ENCODE measurements around the gene ACP2. TPM values are rescaled to one million over a fixed set of nuclear protein-coding genes. Genes with fewer than 3 reads are reported as not detected.

ACP2 gene
- polyA plus RNA-seq, 4 donors: 50.8 to 61.4 (median 56.5) TPM

DNA sequence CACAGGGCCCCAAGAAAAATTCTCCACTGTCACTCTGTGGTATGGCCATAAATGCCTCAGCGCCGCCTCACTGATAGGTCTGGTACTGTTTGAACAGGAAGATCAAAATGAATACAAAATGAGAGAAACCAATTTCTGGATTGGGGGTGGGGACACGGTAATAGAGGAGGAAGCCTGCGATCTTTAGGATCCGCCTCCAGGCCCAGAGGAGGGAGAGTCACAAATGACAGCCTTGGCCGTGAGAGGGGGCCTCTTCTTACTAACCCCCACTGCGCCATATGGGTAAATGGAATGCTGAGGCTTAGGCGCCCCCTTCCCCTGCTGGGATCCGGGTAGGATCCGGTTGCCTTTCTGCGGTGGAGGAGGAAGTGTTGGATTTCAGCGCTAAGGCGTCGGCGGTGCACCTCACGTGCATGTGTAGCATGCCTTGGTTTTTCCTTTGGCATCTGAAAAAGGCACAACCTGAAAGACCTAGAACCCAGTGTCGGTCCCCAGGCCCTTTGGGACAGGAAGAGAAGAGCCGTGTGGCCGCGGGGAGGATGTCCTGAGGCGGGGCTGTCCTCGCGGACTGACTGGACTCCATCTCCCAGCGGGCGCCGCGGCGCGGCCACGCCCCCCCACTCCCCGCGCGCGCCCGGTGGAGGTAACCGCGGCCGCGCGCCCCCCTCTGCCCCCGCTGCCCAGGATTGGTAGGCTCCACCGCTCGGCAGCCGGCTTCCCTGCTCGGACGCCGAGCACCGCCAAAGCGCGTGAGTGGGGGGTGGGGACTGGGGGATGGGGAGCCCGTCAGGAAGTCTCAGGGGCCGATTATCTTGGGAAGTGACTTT lies 20.6 kb upstream of the ACP2 start:
- DNase-seq (ENCODE audit: low read depth in 4 of 4, low spot score in 3 of 4): peak; percentile 71 to 80 (median 76)

DNA sequence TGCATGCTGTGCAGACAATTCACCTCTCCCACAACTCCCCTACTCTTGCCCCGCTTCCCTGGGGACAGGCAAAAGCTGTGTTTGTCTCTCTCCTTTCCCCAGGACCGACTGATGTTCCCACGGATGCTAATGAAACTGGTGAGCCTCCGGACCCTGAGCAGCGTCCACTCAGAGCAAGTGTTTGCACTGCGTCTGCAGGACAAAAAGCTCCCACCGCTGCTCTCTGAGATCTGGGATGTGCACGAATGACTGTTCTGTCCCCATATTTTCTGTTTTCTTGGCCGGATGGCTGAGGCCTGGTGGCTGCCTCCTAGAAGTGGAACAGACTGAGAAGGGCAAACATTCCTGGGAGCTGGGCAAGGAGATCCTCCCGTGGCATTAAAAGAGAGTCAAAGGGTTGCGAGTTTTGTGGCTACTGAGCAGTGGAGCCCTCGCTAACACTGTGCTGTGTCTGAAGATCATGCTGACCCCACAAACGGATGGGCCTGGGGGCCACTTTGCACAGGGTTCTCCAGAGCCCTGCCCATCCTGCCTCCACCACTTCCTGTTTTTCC lies 19.9 kb upstream of the ACP2 start:
- DNase-seq (ENCODE audit: low read depth in 4 of 4, low spot score in 3 of 4): no peak

DNA sequence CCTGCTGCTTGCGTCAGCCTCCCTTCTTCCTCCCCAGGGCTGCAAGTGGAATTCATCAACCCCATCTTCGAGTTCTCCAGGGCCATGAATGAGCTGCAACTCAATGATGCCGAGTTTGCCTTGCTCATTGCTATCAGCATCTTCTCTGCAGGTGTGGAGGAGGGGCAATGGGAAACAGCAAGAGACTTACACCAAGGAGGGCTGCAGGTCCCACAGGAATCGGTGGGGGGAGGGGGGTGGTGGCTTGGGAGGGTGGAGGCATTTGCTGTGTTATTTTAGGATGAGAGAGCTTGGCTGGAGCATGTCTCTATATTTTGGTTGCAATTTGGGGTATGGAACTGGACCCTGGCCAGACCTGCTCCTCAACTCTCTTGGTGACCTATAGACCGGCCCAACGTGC lies 19.3 kb upstream of the ACP2 start:
- no peak for DNase-seq (ENCODE audit: low read depth in 4 of 4, low spot score in 3 of 4)

DNA sequence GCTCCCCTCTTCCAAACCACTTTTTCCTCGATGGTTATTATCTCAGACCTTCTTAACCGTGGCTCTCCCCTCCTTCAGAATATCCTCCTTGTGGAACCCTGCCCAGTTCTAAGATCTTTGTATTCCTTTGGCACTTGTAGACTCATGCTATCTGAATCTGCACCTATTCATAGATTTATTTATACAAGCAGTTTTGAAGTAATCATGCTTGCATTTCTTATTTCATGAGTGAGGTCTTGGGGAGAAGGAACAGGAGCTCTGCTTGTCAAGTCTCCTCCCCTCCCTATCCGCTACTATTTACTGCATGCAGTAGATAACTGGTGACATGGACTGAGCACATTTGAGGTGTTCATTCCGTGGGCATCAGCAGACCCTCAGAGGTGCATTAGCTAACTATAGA lies 15.9 kb upstream of the ACP2 start:
- no peak for DNase-seq (ENCODE audit: low read depth in 4 of 4, low spot score in 3 of 4)

DNA sequence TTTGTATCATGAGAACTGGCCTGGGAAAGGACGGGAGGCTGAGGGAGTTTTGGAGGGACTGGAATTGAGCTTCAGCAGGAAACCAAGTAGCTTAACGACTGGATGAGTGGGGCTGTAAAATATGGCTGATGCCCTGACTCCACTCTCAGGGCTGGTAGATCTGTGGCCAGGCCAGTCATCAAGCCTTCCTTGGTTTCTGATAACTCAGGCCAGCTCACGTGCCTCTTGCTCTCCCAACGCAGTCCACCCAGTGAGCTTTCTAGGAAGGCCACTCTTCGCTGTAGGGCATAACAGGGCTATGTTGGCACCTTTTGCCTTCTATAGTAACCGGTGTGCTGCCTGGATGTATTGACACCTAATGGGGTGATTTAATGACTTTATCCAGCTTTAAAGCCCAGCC lies 15.5 kb upstream of the ACP2 start:
- DNase-seq (ENCODE audit: low read depth in 4 of 4, low spot score in 3 of 4): no peak

DNA sequence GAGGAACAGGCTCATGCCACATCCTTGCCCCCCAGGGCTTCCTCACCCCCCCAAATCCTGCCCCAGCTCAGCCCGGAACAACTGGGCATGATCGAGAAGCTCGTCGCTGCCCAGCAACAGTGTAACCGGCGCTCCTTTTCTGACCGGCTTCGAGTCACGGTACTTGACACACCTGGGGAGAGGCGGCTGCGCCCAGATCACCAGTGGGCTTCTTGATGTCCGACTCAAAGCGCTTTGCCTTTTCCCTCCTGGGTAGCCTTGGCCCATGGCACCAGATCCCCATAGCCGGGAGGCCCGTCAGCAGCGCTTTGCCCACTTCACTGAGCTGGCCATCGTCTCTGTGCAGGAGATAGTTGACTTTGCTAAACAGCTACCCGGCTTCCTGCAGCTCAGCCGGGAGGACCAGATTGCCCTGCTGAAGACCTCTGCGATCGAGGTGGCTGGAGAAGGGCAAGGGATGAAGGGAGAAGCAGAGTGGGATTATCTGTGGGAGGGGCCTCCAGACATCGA lies 12.7 kb upstream of the ACP2 start:
- DNase-seq (ENCODE audit: low read depth in 4 of 4, low spot score in 3 of 4): no peak

DNA sequence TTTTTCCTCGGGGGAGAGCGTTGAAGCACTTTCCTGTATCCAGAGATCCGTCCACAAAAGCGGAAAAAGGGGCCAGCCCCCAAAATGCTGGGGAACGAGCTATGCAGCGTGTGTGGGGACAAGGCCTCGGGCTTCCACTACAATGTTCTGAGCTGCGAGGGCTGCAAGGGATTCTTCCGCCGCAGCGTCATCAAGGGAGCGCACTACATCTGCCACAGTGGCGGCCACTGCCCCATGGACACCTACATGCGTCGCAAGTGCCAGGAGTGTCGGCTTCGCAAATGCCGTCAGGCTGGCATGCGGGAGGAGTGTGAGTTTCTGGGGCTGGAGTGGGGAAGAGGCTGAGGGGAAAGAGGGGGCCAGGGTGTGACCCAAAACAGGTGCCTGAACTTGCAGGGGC lies 11.8 kb upstream of the ACP2 start:
- no peak for DNase-seq (ENCODE audit: low read depth in 4 of 4, low spot score in 3 of 4)

DNA sequence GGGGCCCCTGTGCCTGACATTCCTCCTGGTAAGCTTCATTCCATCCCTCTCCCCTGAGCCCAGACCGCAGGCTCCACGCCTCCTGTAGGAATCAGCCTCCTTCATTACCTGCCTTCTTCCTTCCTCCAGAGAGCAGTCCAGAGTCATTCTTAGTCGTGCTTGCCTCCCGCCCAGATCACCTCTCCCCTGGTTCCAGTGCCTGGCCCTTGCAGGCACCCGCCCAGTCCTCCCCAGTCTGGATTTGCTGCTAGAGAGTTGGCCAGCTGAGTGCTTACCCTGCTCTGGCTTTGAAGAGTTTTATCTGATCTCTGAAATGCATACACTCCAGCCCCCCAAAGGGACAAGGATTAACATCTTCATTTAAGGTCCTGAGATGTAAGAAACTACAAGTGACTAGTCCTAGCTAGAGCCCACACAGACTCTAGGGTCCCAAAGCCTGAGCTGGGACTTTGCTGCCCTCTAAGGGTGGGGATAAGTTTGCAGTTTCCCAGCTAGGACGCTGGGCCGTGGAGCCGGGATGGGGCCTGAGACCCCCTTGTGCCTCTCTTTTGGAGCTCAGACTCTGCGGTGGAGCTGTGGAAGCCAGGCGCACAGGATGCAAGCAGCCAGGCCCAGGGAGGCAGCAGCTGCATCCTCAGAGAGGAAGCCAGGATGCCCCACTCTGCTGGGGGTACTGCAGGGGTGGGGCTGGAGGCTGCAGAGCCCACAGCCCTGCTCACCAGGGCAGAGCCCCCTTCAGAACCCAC lies 10.8 kb upstream of the ACP2 start:
- no peak for DNase-seq (ENCODE audit: low read depth in 4 of 4, low spot score in 3 of 4)

DNA sequence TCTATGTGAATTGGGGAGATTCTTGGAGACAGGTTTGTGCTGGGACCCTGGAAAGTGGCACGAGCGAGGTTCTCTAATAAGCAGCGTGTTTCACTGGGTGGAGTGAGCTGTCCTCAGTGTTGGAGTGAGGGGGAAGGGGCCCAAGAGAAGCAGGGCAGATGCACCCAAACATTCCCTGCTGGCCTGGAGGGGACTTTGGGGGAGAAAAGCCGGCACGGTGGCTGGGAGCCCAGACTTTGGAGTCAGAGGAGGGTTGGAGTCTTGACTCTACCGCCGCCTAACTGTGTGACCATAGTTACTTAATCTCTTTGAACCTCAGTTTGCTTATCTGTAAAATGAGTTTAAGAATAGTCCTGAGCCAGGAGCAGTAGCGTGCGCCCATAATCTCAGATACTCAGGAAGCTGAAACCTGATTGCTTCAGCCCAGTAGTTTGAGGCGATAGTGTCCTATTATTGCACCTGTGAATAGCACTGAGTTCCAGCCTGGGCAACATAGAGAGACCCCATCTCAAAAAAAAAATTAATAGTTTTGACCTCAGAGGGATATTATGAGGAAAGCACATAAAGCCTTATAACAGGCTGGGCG lies 9.8 kb upstream of the ACP2 start:
- DNase-seq (ENCODE audit: low read depth in 4 of 4, low spot score in 3 of 4): no peak

DNA sequence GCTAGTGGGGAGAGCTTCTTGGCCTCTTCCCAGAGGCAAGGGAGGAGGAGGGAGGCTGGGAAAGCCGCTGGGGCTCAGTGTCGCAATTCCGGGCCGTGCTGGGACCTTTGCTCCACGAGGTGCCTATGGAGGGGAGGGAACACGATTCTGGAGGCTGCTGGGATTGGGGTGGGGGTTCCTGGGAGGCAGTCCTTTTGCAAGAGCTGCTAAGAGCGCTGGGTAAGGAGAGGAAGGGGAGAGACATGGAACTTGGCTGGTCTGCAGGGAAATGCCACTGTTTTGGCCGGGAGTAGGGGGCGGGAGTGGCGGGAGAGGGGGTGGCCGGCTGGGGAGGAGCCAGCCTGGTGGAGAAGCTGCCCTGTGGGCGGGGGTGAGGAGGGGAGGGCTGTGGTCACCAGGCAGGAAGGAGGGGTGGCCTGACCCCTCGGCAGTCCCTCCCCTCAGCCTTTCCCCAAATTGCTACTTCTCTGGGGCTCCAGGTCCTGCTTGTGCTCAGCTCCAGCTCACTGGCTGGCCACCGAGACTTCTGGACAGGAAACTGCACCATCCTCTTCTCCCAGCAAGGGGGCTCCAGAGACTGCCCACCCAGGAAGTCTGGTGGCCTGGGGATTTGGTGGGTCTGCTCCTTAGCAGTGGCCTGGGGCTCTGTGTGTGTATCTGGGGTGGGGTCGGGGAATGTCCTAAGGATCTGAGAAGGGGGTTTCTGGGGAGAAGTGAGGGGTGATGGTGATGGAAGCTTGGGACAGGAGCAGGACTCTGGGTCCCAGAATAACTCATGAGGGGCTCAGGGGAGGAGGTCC lies 9.1 kb upstream of the ACP2 start, which contains the start of gene NR1H3:
TSS of gene NR1H3 (plus strand) at position 480 of the 800 bp plus-strand sequence. CDS start 1,221 bp downstream, outside the sequence.
- DNase-seq (ENCODE audit: low read depth in 4 of 4, low spot score in 3 of 4): peak in 2 of 4 donors; percentile 46 to 50

DNA sequence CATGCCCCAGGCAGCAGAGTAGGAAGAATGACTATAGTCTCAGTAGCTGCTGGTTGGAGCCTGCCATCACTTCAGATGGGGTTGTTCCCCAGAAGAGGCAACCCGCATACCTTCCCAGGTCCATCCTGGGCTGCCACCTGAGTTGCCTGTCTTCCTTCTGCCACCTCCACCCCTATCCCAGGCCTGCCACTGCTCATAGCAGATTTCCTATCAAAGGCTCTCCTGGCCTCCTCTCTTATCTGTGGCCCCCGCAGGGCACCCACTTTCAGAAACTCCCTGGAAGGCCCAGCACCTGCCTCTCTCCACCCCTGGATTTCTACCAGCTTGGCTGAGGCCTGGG lies 8.5 kb upstream of the ACP2 start:
- no peak for DNase-seq (ENCODE audit: low read depth in 4 of 4, low spot score in 3 of 4)

DNA sequence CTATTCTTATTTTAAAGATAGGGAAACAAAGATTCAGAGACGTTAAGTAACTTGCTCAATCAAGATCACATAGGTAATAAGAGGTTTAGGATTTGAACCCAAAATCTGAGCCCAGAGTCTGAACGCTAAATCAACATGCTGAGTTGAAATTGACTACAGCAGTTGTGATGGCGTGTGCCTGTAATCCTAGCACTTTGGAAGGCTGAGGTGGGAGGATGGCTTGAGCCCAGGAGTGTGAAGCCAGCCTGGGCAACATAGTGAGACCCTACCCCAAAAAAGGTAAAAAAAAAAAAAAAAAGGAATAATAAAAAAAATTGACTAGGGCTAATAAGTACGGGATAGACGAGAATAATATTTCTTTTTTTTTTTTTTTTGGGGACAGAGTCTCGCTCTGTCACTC lies 7.8 kb upstream of the ACP2 start:
- no peak for DNase-seq (ENCODE audit: low read depth in 4 of 4, low spot score in 3 of 4)

DNA sequence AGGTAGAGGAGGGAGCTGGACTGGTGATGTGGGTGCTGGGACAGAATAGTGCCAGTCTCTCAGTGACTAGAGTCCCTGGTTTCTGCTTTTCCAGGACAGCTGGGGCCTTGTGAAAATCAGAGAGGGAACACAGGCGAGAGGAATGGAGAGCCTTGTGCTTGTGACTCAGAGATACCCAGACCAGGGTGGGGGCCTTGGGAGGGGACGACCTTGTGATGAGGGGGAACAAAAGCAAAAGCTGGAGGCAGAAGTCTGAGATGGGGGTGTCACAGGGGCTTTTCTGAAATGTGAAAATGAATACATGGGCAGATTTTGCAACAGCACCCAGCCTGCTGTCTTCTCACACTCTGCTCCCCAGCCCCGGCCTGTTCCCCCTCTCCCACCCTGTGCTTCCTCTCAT lies 5.8 kb upstream of the ACP2 start:
- DNase-seq (ENCODE audit: low read depth in 4 of 4, low spot score in 3 of 4): no peak

DNA sequence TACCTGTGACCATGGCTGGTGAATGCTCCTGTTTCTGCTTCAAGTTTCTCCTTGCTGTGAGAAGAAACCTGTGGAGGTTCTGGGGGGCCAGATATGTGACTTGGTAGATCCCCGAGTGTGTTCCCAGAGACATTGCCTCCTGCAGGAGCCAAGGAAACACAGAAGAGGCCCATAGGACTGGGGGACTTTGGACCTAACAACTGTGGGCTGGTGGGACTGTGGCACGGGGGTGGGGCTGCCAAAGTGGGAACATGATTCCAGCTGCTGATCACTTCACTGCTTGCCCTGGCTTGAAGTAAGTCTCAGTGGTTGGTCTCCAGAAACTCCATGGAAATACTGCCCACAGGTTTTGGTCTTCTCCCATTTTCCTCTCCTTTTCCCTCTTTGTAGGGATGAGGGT lies 5.0 kb upstream of the ACP2 start:
- DNase-seq (ENCODE audit: low read depth in 4 of 4, low spot score in 3 of 4): no peak

DNA sequence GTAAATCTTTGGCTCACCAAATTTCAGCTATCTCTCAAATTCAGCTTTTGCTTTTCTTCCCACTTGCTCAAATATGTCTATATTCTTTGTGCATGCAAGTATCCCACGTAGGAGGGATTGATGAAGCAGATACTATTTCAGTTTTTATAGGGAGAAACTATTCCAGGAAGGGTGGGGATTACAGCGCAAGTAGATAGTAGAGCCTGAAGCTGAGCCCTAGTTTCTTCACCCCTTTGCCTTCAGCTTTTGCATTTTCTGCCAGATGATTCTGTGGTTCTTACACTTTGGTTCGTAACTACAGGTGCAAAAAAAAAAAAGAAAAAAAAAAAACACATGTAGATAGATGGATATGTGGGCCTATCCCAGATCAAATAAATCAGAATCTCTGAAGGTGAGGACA lies 3.1 kb upstream of the ACP2 start:
- DNase-seq (ENCODE audit: low read depth in 4 of 4, low spot score in 3 of 4): no peak

DNA sequence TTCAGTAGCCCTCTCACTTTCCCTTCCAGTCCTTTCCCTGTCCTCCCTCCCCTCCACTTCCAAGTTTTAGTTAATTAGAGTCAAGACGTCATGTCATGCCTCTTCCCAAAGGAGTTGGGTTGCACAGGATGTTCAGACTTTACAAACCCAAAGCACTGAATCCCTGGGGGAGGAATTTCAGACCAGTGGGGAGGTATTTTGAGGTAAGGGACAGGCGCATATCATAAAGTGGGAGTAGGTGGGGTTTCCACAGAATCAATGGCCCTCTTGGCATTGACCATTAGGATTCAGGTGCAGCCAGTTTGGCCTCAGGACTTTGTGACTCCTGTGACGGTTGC lies 733 bp upstream of the ACP2 start:
- no peak for DNase-seq (ENCODE audit: low read depth in 4 of 4, low spot score in 3 of 4)

DNA sequence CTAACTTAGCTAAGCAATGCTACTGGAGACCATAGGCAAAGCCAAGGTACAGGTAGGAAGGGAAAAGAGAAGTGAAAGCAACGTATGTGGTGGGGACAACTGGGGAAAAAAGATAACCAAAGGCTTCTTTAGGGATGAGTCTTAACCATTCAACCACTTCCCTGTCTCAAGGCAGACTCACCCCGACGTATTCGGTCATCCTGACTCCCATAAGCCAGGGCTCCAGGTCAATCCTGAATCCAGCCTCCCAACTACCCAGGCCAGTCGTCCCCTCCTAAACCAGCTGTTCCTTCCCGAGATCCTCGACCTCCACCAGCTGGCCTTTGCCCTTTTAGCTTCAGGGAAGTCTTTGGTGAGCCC lies 330 bp downstream of the ACP2 start:
- no peak for DNase-seq (ENCODE audit: low read depth in 4 of 4, low spot score in 3 of 4)

DNA sequence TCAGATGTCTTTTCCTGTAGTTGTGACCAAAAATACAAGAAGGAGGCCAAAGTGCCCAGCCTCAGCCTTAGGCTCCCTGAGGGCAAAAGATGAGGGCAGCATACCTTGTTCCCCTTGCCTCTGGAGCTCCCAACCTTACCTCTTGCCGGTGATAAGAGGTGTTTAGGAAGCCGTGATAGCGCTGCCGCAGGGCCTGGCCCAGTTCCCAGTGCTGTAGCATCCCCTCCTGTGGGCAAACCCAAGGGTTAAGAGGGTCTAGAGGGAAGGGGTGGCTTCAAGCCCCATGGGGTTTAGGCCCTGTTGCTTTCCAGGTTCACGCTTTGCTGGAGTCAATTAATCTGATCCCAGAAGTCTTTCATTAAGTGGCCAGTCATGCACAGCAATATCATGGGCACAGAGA lies 1.1 kb downstream of the ACP2 start:
- no peak for DNase-seq (ENCODE audit: low read depth in 4 of 4, low spot score in 3 of 4)

DNA sequence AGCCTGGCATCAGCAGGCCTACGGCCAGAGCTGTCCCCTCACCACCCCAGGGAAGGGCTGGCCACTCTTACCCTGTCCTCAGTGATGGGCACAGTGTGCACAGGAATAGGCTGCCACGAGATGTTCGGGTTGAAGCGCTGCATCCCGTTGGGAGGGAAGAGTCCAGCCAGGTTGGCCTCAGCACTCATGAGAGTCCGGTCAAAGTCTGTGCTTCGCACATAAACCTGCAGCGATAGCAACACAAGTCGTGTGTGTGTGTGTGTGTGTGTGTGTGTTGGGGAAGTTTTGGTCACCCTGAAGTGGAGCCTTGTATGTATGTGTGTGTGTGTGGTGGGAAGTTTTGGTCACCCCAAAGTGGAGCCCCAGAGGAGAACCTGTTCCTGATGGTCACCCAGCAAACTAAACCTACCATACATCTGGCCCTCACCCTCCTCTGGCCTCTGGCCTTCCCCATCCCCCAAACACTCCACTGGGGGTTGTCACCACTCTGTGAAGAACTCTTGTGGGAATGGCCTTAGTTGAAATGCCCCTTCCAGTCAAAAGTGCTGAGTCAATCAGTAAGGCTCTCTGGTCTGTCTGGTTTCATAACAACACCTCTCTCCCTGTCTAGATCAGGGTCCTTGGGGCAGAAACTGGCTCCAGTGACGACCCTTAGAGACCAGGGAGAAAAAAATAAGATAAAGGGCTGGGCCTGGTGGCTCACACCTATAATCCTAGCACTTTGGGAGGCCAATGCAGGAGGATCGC lies 2.8 kb downstream of the ACP2 start:
- no peak for DNase-seq (ENCODE audit: low read depth in 4 of 4, low spot score in 3 of 4)

All from right renal pelvis (tissue), 4 donors.